Heart right ventricle (tissue), 16 donors: ENCODE data around the gene UPF3A. TPM values are rescaled to one million over a fixed set of nuclear protein-coding genes. Genes with fewer than 3 reads are reported as not detected.

ENCODE experiments used
- ATAC-seq, 8 donors: fragments of 200-7000 bp; cut with Tn5 transposase; one replicate each; pipeline ENCODE4 v1.9.1; 2020; ENCODE audit warnings: mild to moderate bottlenecking in 8 of 8, moderate library complexity in 8 of 8, moderate number of reproducible peaks in 1 of 8
- DNase-seq, 2 donors: peaks; one replicate each; pipeline ENCODE4 v3.0.0-alpha.2; 2020
- H3K27ac ChIP-seq, 10 donors: fragments of 200-600 bp; sonication (generic) in 2 of 10; one replicate each; pipeline versions ENCODE4 v1.5.0 to v1.8.0; 2020 to 2022; ENCODE audit warnings: mild to moderate bottlenecking in 3 of 10
- H3K27me3 ChIP-seq, 7 donors: fragments of 200-600 bp; one replicate each; pipeline ENCODE4 v1.8.0; 2021 to 2022; ENCODE audit warnings: mild to moderate bottlenecking in 2 of 7
- H3K36me3 ChIP-seq, 9 donors: fragments of 200-600 bp; sonication (generic) in 1 of 9; one replicate each; pipeline versions ENCODE4 v1.5.0 to v1.8.0; 2020 to 2022; ENCODE audit warnings: mild to moderate bottlenecking in 2 of 9
- H3K4me1 ChIP-seq, 9 donors: fragments of 200-600 bp; sonication (generic) in 1 of 9; one replicate each; pipeline versions ENCODE4 v1.5.0 to v1.8.0; 2020 to 2022; ENCODE audit warnings: mild to moderate bottlenecking in 4 of 9
- H3K4me3 ChIP-seq, 10 donors: fragments of 200-600 bp; sonication (generic) in 2 of 10; one replicate each; pipeline versions ENCODE4 v1.5.0 to v1.8.0; 2020 to 2022; ENCODE audit warnings: mild to moderate bottlenecking in 7 of 10, moderate library complexity in 2 of 10
- H3K9me3 ChIP-seq, 11 donors: fragments of 200-600 bp in 10 of 11; sonication (generic) in 2 of 11; one replicate each; pipeline versions ENCODE4 v1.5.0 to v1.8.0; 2013 to 2022; ENCODE audit warnings: mild to moderate bottlenecking in 2 of 11, control low read depth in 1 of 11, moderate library complexity in 1 of 11
- CTCF ChIP-seq, 9 donors: fragments of 200-600 bp; sonication (generic) in 2 of 9; IDR thresholded peaks; one replicate each; pipeline versions ENCODE4 v1.5.0 to v1.8.0; 2021 to 2022; ENCODE audit warnings: antibody characterized with exemption in 9 of 9, mild to moderate bottlenecking in 5 of 9, moderate library complexity in 1 of 9
- WGBS, 2 donors: extraction: QIAGEN DNeasy Blood & Tissue Kit; methylation state at CpG; one replicate each; pipeline ENCODE4 v1.1.7; 2013; ENCODE audit warnings: inconsistent platforms in 1 of 2; 5-methylcytosine and 5-hydroxymethylcytosine counted together
- intact Hi-C, 10 donors: fragments of 100-400 bp; cut with DNase I; formaldehyde crosslinking; loops; one replicate each; pipeline versions ENCODE4 v1.11.1 to v1.14.2; 2022
- polyA plus RNA-seq, 2 donors: library from polyadenylated mRNA; stranded (reverse); fragments of 200-250 nt; gene quantifications; one replicate each; pipeline ENCODE4 v1.2.3, GENCODE V29; 2013
- total RNA-seq, 10 donors: library from RNA; stranded (reverse); fragmentation: NEBNext Ultra II Directional in 3 of 10; extraction: Animal tissue kit (Norgen Biotek cat#: 25700) in 3 of 10; gene quantifications; one replicate each; pipeline versions ENCODE4 v1.2.1 to v1.2.4, GENCODE V29; 2021 to 2023
- donor health status: Arrhythmogenic right ventricular cardiomyopathy.
- donor health status: ischemic (EF 13 %, LVEDD 7.1; RV severe dilation, severe dysfunction).
- donor health status: healthy with polysubstance abuse.
- donor health status: DM: no; HTN: yes; CAD: no.
- donor health status: DM: no; HTN: no; CAD: no.
- donor health status: ischemic (EF 25% LVEDD 6.9; RV normal size, moderate dysfunction).
- donor health status: ischemic (EF 25% LVEDD 5.7; RV mildly dilated, moderate dysfunction).
- donor health status: healthy.
- donor health status: DM: yes; HTN: yes; CAD: no.
- donor health status: Ischemic cardiomyopathy.
- donor health status: ischemic (EF 35%, LVEDD 5.7; RV mildly dilated, moderate dysfunction).
- donor health status: nonischemic (EF 11% LVEDD 7.7; RV severe dilation, severe dysfunction).
- donor health status: DM: yes; HTN: yes; CAD: no.
- donor health status: PGD.
- donor health status: ischemic (EF 29% LVEDD 5.4; RV normal size, mild dysfunction).
- donor health status: nonischemic (EF 23%, LVEDD 6.1; RV moderate dilation, normal function).

Gene UPF3A
- total and polyA plus RNA-seq, 12 donors, result 16.6 to 105 (median 20.4) TPM

DNA sequence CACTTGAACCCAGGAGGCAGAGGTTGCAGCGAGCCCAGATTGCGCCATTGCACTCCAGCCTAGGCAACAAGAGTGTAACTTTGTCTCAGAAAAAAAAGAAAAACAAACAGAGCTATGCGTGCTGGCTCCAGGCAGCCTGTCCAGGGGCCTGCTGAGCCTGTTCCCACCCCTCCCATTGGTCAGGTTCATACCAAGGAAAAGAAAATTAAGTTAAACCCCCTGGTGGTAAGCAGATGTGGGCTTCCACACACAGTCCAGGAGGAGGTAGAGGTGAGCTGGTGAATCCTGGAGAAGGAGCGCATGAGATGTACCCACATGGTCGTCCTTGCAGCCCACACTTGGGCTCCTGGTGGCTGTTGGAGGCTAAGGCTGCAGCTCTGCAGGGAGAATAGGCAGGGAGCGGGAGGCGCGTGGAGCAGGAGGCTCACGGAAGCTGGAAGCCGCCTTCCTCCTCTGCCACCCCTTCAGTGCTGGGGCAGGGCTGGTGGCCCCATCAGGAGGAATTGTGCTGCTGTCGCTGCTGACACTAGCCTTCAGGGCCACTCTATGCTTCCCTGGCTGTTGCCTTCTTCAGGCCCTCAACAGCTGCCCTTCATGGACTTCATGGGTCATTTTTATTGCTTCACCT, 22.4 kb downstream of the UPF3A start:
- no peaks in the 10 kb centered on the region for H3K9me3 ChIP-seq
- no peak overlapping the region for H3K4me3 ChIP-seq
- intact Hi-C loops, result no loop called here
- no peaks in the 10 kb centered on the region for H3K4me1 ChIP-seq
- no peak overlapping the region for H3K27ac ChIP-seq
- no peak for TF ChIP-seq CTCF (IDR thresholded peaks at IDR 0.05)
- 87 to 89% methylated on average over 11 of the region's 11 CpGs for WGBS, 2 donors
- DNase-seq, result no peak
- no peaks in the 10 kb centered on the region for H3K27me3 ChIP-seq
- peaks cover 0 to 86% (median 45%) of the 10 kb centered on the region in 9 donors for H3K36me3 ChIP-seq
- no peak for ATAC-seq

DNA sequence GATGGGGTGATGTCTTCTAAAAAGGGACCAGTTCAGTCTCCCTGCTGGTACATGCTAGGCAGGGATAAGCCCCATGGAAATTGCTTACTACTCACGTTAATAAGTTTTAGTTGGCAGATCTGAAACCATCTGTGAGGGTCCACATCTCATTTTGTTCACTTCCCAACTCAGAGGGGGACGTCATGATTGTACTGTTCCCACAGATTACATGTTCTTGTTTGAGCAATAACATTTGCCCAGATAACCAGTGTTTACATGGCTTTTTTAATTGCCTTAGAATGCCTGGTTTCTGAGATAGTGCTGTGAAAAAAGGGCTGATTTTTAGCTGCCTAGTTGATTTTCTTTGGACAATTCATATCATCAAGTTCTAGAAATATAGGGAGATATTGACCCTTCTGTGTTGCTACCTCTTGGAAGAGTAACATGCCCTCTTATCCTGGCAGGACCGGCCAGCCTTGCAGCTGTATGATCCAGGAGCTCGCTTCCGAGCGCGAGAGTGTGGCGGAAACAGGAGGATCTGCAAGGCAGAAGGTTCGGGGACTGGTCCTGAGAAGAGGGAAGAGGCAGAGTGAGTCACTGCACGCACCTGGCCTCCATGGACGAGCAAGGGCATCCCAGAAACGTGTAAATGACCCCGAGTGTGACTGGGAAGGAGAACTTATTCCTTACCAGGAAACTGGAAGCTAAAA, 23.1 kb downstream of the UPF3A start:
- Histone ChIP-seq H3K27ac (no peak overlapping the region), H3K27me3 (no peaks in the 10 kb centered on the region), H3K4me1 (no peaks in the 10 kb centered on the region), H3K9me3 (no peaks in the 10 kb centered on the region), H3K4me3 (no peak overlapping the region), H3K36me3 (peaks cover 0 to 79% (median 43%) of the 10 kb centered on the region in 9 donors)
- ATAC-seq (no peak), DNase-seq (no peak)
- intact Hi-C loops, result no loop called here
- 94 to 95% methylated on average over 13 of the region's 13 CpGs for WGBS, 2 donors
- no peak for TF ChIP-seq CTCF (IDR thresholded peaks at IDR 0.05)

GRCh38 chr13:114309086-114309485, 27.7 kb downstream of the UPF3A start:
- TF ChIP-seq CTCF (IDR thresholded peaks at IDR 0.05), result no peak
- Histone ChIP-seq H3K4me3 (no peak overlapping the region), H3K4me1 (peaks cover 0 to 11% (median 7%) of the 10 kb centered on the region in 9 donors), H3K36me3 (peaks cover 0 to 33% (median 16%) of the 10 kb centered on the region in 9 donors), H3K27ac (no peak overlapping the region), H3K27me3 (no peaks in the 10 kb centered on the region), H3K9me3 (no peaks in the 10 kb centered on the region)
- 96 to 98% methylated on average over 2 of the region's 2 CpGs for WGBS, 2 donors
- intact Hi-C loops, result no loop called here
- DNase-seq, result no peak
- no peak for ATAC-seq

- ATAC-seq (no peak), DNase-seq (no peak)
- Histone ChIP-seq H3K27ac (no peak overlapping the region), H3K4me3 (no peak overlapping the region), H3K36me3 (peaks cover 0 to 26% (median 16%) of the 10 kb centered on the region in 9 donors), H3K9me3 (no peaks in the 10 kb centered on the region), H3K4me1 (peaks cover 0 to 12% (median 8%) of the 10 kb centered on the region in 9 donors), H3K27me3 (no peaks in the 10 kb centered on the region)
- 88 to 89% methylated on average over 6 of the region's 6 CpGs for WGBS, 2 donors
- intact Hi-C loops, result no loop called here
- TF ChIP-seq CTCF (IDR thresholded peaks at IDR 0.05), result no peak
These were observed 28.5 kb downstream of the UPF3A start for GRCh38 chr13:114309806-114310410.
